ENCODE measurements around the gene FKBP15. TPM values are rescaled to one million over a fixed set of nuclear protein-coding genes. Genes with fewer than 3 reads are reported as not detected.
"Not testable (repeated sequence)": the region's sequence is repeated elsewhere in the genome, so short reads cannot be mapped to it uniquely, and the experiment has no call there.

FKBP15 gene
- polyA plus RNA-seq, 4 donors, result 6.5 to 19.8 (median 9.5) TPM

GRCh38 chr9:113129884-113130283 is 91.2 kb downstream of the FKBP15 start:
- Histone ChIP-seq H3K36me3 (ENCODE audit: control insufficient read depth in 3 of 3, insufficient read depth in 2 of 3, low read depth in 1 of 3, low read length in 3 of 3) (no peaks in the 10 kb centered on the region), H3K27ac (ENCODE audit: low read depth in 1 of 3, low read length in 2 of 3) (no peak overlapping the region), H3K4me3 (ENCODE audit: low read depth in 1 of 3, low read length in 3 of 3) (no peak overlapping the region), H3K4me1 (ENCODE audit: control insufficient read depth in 3 of 3, insufficient read depth in 2 of 3, low read depth in 1 of 3, low read length in 2 of 3) (no peaks in the 10 kb centered on the region), H3K9me3 (ENCODE audit: control insufficient read depth in 2 of 2, insufficient read depth in 1 of 2, low read depth in 1 of 2, low read length in 1 of 2) (no peaks in the 10 kb centered on the region), H3K27me3 (ENCODE audit: control insufficient read depth in 3 of 3, insufficient read depth in 3 of 3, low read length in 3 of 3) (peaks cover 0 to 5% (median 0%) of the 10 kb centered on the region in 3 donors)
- no peak for DNase-seq
- FAIRE-seq, result no peak
- 48 to 67% (median 54%) methylated on average over 4 of the region's 4 CpGs for WGBS, 3 donors

GRCh38 chr9:113129466-113129865 is 91.6 kb downstream of the FKBP15 start:
- Histone ChIP-seq H3K4me1 (ENCODE audit: control insufficient read depth in 3 of 3, insufficient read depth in 2 of 3, low read depth in 1 of 3, low read length in 2 of 3) (no peaks in the 10 kb centered on the region), H3K9me3 (ENCODE audit: control insufficient read depth in 2 of 2, insufficient read depth in 1 of 2, low read depth in 1 of 2, low read length in 1 of 2) (no peaks in the 10 kb centered on the region), H3K27ac (ENCODE audit: low read depth in 1 of 3, low read length in 2 of 3) (no peak overlapping the region), H3K4me3 (ENCODE audit: low read depth in 1 of 3, low read length in 3 of 3) (no peak overlapping the region), H3K36me3 (ENCODE audit: control insufficient read depth in 3 of 3, insufficient read depth in 2 of 3, low read depth in 1 of 3, low read length in 3 of 3) (no peaks in the 10 kb centered on the region), H3K27me3 (ENCODE audit: control insufficient read depth in 3 of 3, insufficient read depth in 3 of 3, low read length in 3 of 3) (peaks cover 0 to 5% (median 0%) of the 10 kb centered on the region in 3 donors)
- no peak for DNase-seq
- no peak for FAIRE-seq

- DNase-seq, result no peak
- no peaks in the 10 kb centered on the region for H3K9me3 ChIP-seq (ENCODE audit: control insufficient read depth in 2 of 2, insufficient read depth in 1 of 2, low read depth in 1 of 2, low read length in 1 of 2)
- H3K27me3 ChIP-seq (ENCODE audit: control insufficient read depth in 3 of 3, insufficient read depth in 3 of 3, low read length in 3 of 3), result no peaks in the 10 kb centered on the region
- no peaks in the 10 kb centered on the region for H3K4me1 ChIP-seq (ENCODE audit: control insufficient read depth in 3 of 3, insufficient read depth in 2 of 3, low read depth in 1 of 3, low read length in 2 of 3)
- no peak for FAIRE-seq
- no peaks in the 10 kb centered on the region for H3K36me3 ChIP-seq (ENCODE audit: control insufficient read depth in 3 of 3, insufficient read depth in 2 of 3, low read depth in 1 of 3, low read length in 3 of 3)
- 63 to 74% (median 73%) methylated on average over 4 of the region's 4 CpGs for WGBS, 3 donors
- H3K27ac ChIP-seq (ENCODE audit: low read depth in 1 of 3, low read length in 2 of 3), result no peak overlapping the region
- H3K4me3 ChIP-seq (ENCODE audit: low read depth in 1 of 3, low read length in 3 of 3), result no peak overlapping the region
These were observed 95.6 kb downstream of the FKBP15 start for GRCh38 chr9:113125386-113126035.

- H3K9me3 ChIP-seq (ENCODE audit: control insufficient read depth in 2 of 2, insufficient read depth in 1 of 2, low read depth in 1 of 2, low read length in 1 of 2); H3K4me3 ChIP-seq (ENCODE audit: low read depth in 1 of 3, low read length in 3 of 3); H3K4me1 ChIP-seq (ENCODE audit: control insufficient read depth in 3 of 3, insufficient read depth in 2 of 3, low read depth in 1 of 3, low read length in 2 of 3); DNase-seq; H3K36me3 ChIP-seq (ENCODE audit: control insufficient read depth in 3 of 3, insufficient read depth in 2 of 3, low read depth in 1 of 3, low read length in 3 of 3); H3K27me3 ChIP-seq (ENCODE audit: control insufficient read depth in 3 of 3, insufficient read depth in 3 of 3, low read length in 3 of 3); FAIRE-seq; H3K27ac ChIP-seq (ENCODE audit: low read depth in 1 of 3, low read length in 2 of 3): not testable (repeated sequence)
- WGBS, 3 donors, result no CpG with 5 or more reads among the region's 6 CpGs
These were observed 102.2 kb downstream of the FKBP15 start for GRCh38 chr9:113118829-113119228.

Other genes starting within 250 kb of the FKBP15 start
- gene ZNF883, start 209.1 kb downstream of the FKBP15 start, polyA plus RNA-seq, result 1 to 10 TPM in 1 of 4 donors, under 1 TPM in 3; 0.27 to 2.0 (median 0.77) TPM
- gene ZFP37, start 164.6 kb downstream of the FKBP15 start, polyA plus RNA-seq, result 1 to 10 TPM in 1 of 4 donors, under 1 TPM in 2, not detected in 1; 0.54 to 2.2 (median 1.00) TPM
- gene SLC31A2, start 70.3 kb downstream of the FKBP15 start, polyA plus RNA-seq, result 10 to 100 TPM; 10.5 to 41.6 (median 19.5) TPM
- gene SLC31A1, start 267 bp upstream of the FKBP15 start, polyA plus RNA-seq, result 10 to 100 TPM; 27.5 to 40.6 (median 29.6) TPM
- gene CDC26, start 54.3 kb upstream of the FKBP15 start, polyA plus RNA-seq, result 10 to 100 TPM; 33.4 to 77.0 (median 56.3) TPM
- gene PRPF4, start 54.4 kb upstream of the FKBP15 start, polyA plus RNA-seq, result 10 to 100 TPM in 2 of 4 donors, 1 to 10 TPM in 2; 7.6 to 21.6 (median 11.3) TPM
- gene RNF183, start 82.1 kb upstream of the FKBP15 start, polyA plus RNA-seq, result 1 to 10 TPM in 1 of 4 donors, under 1 TPM in 2, not detected in 1; 0.54 to 1.7 (median 0.62) TPM
- gene WDR31, start 119.0 kb upstream of the FKBP15 start, polyA plus RNA-seq, result 1 to 10 TPM in 2 of 4 donors, under 1 TPM in 1, not detected in 1; 0.45 to 2.5 (median 1.6) TPM
- gene BSPRY, start 128.3 kb upstream of the FKBP15 start, polyA plus RNA-seq, result 10 to 100 TPM in 3 of 4 donors, 1 to 10 TPM in 1; 4.8 to 16.8 (median 15.3) TPM
- gene HDHD3, start 155.7 kb upstream of the FKBP15 start, polyA plus RNA-seq, result 100 to 1,000 TPM in 3 of 4 donors, 10 to 100 TPM in 1; 96.9 to 370 (median 210) TPM
- 10 to 100 TPM; 33.5 to 97.7 (median 42.9) TPM for gene ALAD, start 180.0 kb upstream of the FKBP15 start, polyA plus RNA-seq
- 10 to 100 TPM; 15.7 to 50.2 (median 31.6) TPM for gene POLE3, start 189.4 kb upstream of the FKBP15 start, polyA plus RNA-seq
- under 1 TPM in 3 of 4 donors, not detected in 1; 0.42 to 0.81 (median 0.69) TPM for gene C9orf43, start 189.5 kb upstream of the FKBP15 start, polyA plus RNA-seq
- gene RGS3, start 242.4 kb upstream of the FKBP15 start, polyA plus RNA-seq, result 10 to 100 TPM; 23.0 to 37.0 (median 26.4) TPM

All from small intestine (tissue), 7 donors.